ENCODE data around the gene ATP11A. TPM values are rescaled to one million over a fixed set of nuclear protein-coding genes. Genes with fewer than 3 reads are reported as not detected.

Gene ATP11A
- total RNA-seq, 1 donor from 2014 or later = 114 TPM

- TF ChIP-seq, protein P1, sequence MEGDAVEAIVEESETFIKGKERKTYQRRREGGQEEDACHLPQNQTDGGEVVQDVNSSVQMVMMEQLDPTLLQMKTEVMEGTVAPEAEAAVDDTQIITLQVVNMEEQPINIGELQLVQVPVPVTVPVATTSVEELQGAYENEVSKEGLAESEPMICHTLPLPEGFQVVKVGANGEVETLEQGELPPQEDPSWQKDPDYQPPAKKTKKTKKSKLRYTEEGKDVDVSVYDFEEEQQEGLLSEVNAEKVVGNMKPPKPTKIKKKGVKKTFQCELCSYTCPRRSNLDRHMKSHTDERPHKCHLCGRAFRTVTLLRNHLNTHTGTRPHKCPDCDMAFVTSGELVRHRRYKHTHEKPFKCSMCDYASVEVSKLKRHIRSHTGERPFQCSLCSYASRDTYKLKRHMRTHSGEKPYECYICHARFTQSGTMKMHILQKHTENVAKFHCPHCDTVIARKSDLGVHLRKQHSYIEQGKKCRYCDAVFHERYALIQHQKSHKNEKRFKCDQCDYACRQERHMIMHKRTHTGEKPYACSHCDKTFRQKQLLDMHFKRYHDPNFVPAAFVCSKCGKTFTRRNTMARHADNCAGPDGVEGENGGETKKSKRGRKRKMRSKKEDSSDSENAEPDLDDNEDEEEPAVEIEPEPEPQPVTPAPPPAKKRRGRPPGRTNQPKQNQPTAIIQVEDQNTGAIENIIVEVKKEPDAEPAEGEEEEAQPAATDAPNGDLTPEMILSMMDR (IDR thresholded peaks at IDR 0.05; ENCODE audit: unreplicated experiment) = no peak
- Mint-ChIP-seq H3K27me3 (ENCODE audit: low read depth) (no peaks in the 10 kb centered on the region), H3K27ac (no peak overlapping the region), H3K4me1 (peaks cover 5% of the 10 kb centered on the region), H3K36me3 (peaks cover 65% of the 10 kb centered on the region), H3K9me3 (no peaks in the 10 kb centered on the region), H3K4me3 (no peak overlapping the region)
- DNase-seq (ENCODE audit: low spot score in 2 of 2, unreplicated experiment in 2 of 2) = no peak
Measured at GRCh38 chr13:112854321-112854720, 164.5 kb downstream of the ATP11A start.

GRCh38 chr13:112855859-112856258, 166.0 kb downstream of the ATP11A start:
- Mint-ChIP-seq H3K36me3 (peaks cover 54% of the 10 kb centered on the region), H3K27ac (no peak overlapping the region), H3K9me3 (no peaks in the 10 kb centered on the region), H3K27me3 (ENCODE audit: low read depth) (no peaks in the 10 kb centered on the region), H3K4me1 (no peaks in the 10 kb centered on the region), H3K4me3 (no peak overlapping the region)
- TF ChIP-seq, protein P1 (IDR thresholded peaks at IDR 0.05; ENCODE audit: unreplicated experiment) = no peak
- no peak for DNase-seq (ENCODE audit: low spot score in 2 of 2, unreplicated experiment in 2 of 2)

GRCh38 chr13:112857914-112858490, 168.2 kb downstream of the ATP11A start:
- no peaks in the 10 kb centered on the region for H3K4me1 Mint-ChIP-seq
- peaks cover 34% of the 10 kb centered on the region for H3K36me3 Mint-ChIP-seq
- H3K27ac Mint-ChIP-seq = no peak overlapping the region
- no peak overlapping the region for H3K4me3 Mint-ChIP-seq
- H3K9me3 Mint-ChIP-seq = no peaks in the 10 kb centered on the region
- no peaks in the 10 kb centered on the region for H3K27me3 Mint-ChIP-seq (ENCODE audit: low read depth)
- TF ChIP-seq, protein P1 (IDR thresholded peaks at IDR 0.05; ENCODE audit: unreplicated experiment) = no peak
- no peak for DNase-seq (ENCODE audit: low spot score in 2 of 2, unreplicated experiment in 2 of 2)

DNA sequence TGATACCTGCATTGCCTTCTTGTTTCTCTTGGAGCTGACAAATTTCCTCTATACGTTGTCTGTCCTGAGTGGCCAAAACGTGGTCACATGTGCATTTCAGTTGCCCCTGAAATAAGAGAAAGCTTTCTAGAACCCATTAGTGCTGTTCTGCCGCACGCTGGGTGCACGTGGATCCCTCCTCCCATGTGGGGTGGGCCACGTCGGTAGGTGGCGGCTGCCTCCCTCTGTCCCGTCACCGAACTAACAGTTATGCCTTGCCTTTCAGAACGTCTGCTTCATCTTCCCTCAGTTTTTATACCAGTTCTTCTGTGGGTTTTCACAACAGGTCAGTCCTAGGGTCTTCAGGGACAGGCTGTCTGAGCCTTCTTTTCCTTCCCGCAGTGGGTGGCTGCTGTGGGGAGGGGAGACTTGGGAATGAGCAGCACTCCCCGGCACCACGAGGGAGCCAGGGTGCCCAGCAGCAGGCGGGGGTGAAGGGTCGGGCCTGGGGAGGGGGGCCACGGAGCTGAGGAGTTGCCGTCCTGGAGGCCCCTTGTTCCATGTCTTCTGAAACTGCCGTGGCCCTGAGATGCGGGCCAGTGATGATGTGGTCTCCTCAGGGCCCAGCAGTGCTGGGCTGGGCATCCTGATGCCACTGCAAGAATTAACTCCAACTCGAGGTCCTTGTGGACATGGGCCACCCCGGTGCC, 169.4 kb downstream of the ATP11A start:
- Mint-ChIP-seq H3K9me3 (no peaks in the 10 kb centered on the region), H3K27me3 (ENCODE audit: low read depth) (no peaks in the 10 kb centered on the region), H3K27ac (no peak overlapping the region), H3K36me3 (peaks cover 29% of the 10 kb centered on the region), H3K4me3 (no peak overlapping the region), H3K4me1 (no peaks in the 10 kb centered on the region)
- no peak for DNase-seq (ENCODE audit: low spot score in 2 of 2, unreplicated experiment in 2 of 2)
- TF ChIP-seq, protein P1 (IDR thresholded peaks at IDR 0.05; ENCODE audit: unreplicated experiment) = no peak

DNA sequence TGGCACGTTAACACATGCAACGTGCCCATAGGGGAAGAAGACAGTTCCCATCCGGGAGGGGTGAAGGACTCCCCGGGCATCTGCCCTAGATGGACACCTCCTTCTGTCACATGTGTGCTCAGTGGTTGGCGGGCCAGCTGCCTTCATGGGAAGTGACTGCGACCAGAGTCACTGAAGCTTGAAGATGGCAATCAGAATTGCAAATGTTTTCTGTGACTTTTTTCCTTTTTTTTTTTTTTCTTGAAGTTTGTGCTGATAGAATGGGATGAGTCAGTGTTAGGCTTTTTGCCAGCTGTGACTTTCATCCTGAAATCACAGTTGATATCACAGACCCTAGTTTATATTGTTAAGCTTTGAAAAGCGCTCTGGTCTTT, 170.0 kb downstream of the ATP11A start:
- no peak for DNase-seq (ENCODE audit: low spot score in 2 of 2, unreplicated experiment in 2 of 2)
- Mint-ChIP-seq H3K9me3 (no peaks in the 10 kb centered on the region), H3K4me1 (no peaks in the 10 kb centered on the region), H3K27ac (no peak overlapping the region), H3K27me3 (ENCODE audit: low read depth) (no peaks in the 10 kb centered on the region), H3K36me3 (peaks cover 26% of the 10 kb centered on the region), H3K4me3 (no peak overlapping the region)
- TF ChIP-seq, protein P1 (IDR thresholded peaks at IDR 0.05; ENCODE audit: unreplicated experiment) = no peak
